ENCODE data around the gene CSGALNACT2. TPM values are rescaled to one million over a fixed set of nuclear protein-coding genes. Genes with fewer than 3 reads are reported as not detected.
"Not testable (repeated sequence)": the region's sequence is repeated elsewhere in the genome, so short reads cannot be mapped to it uniquely, and the experiment has no call there.

CSGALNACT2 gene
- total and polyA plus RNA-seq, 3 experiments from 2014 or later, result 21.0 to 23.7 (median 21.7) TPM

GRCh38 chr10:43145936-43146335, 7.7 kb downstream of the CSGALNACT2 start:
- H3K4me3 ChIP-seq (ENCODE audit: low read length); H3K27me3 ChIP-seq (ENCODE audit: insufficient read depth, low read length, poor library complexity, severe bottlenecking); H3K27me3 Mint-ChIP-seq; POLR2A ChIA-PET; H3K9me3 ChIP-seq (ENCODE audit: low read length); DNase-seq; H3K27ac ChIP-seq (ENCODE audit: low read depth, low read length); H3K9me3 Mint-ChIP-seq; H3K36me3 ChIP-seq (ENCODE audit: insufficient read depth, low read length); CTCF ChIA-PET: not testable (repeated sequence)
- H3K4me1 ChIP-seq (ENCODE audit: insufficient read depth, low read length), result peaks cover 39% of the 10 kb centered on the region
- Mint-ChIP-seq H3K27ac (peak overlapping the region in 4 of 8 donors; percentile 3 to 83 (median 24)), H3K4me3 (peak overlapping the region in 1 of 7 donors; percentile 6), H3K36me3 (peaks cover 2 to 32% (median 12%) of the 10 kb centered on the region in 3 donors), H3K4me1 (peaks cover 72 to 87% (median 85%) of the 10 kb centered on the region in 3 donors)

- no peak overlapping the region for H3K27ac ChIP-seq (ENCODE audit: low read depth, low read length)
- ChIA-PET CTCF (interaction anchor here (1.0 to 1.5 kb wide), 5 partner anchors 13 to 142 kb away, joined by 3 to 4 read pairs (median 3); partner anchors contain the start of gene CSGALNACT2), POLR2A (no interaction called here)
- H3K4me1 ChIP-seq (ENCODE audit: insufficient read depth, low read length), result peaks cover 25% of the 10 kb centered on the region
- Mint-ChIP-seq H3K4me1 (peaks cover 68 to 85% (median 85%) of the 10 kb centered on the region in 3 donors), H3K4me3 (peak overlapping the region in 5 of 7 donors; percentile 22 to 57 (median 40)), H3K27ac (peak overlapping the region in 5 of 8 donors; percentile 10 to 48 (median 17)), H3K36me3 (peaks cover 5 to 30% (median 20%) of the 10 kb centered on the region in 3 donors), H3K27me3 (no peaks in the 10 kb centered on the region), H3K9me3 (no peaks in the 10 kb centered on the region)
- DNase-seq, result no peak
- no peaks in the 10 kb centered on the region for H3K27me3 ChIP-seq (ENCODE audit: insufficient read depth, low read length, poor library complexity, severe bottlenecking)
- H3K36me3 ChIP-seq (ENCODE audit: insufficient read depth, low read length), result no peaks in the 10 kb centered on the region
- no peak overlapping the region for H3K4me3 ChIP-seq (ENCODE audit: low read length)
- peaks cover 3% of the 10 kb centered on the region for H3K9me3 ChIP-seq (ENCODE audit: low read length)
Measured at GRCh38 chr10:43151371-43151770, 13.1 kb downstream of the CSGALNACT2 start.

- POLR2A ChIA-PET, result interaction anchor here (0.7 kb wide), 1 partner anchor 11 kb away, joined by 3 read pairs; no protein-coding TSS in a partner anchor
Measured at GRCh38 chr10:43153901-43154300, 15.7 kb downstream of the CSGALNACT2 start.

GRCh38 chr10:43155221-43155620, 17.0 kb downstream of the CSGALNACT2 start:
- H3K36me3 ChIP-seq (ENCODE audit: insufficient read depth, low read length), result no peaks in the 10 kb centered on the region
- ChIA-PET CTCF (interaction anchor here (1.6 kb wide), 1 partner anchor 10 kb away, joined by 3 read pairs; no protein-coding TSS in a partner anchor), POLR2A (interaction anchor here (1.2 kb wide), 1 partner anchor 16 kb away, joined by 3 read pairs; no protein-coding TSS in a partner anchor)
- Mint-ChIP-seq H3K27ac (peak overlapping the region in 1 of 8 donors; percentile 3), H3K27me3 (no peaks in the 10 kb centered on the region), H3K36me3 (peaks cover 4 to 36% (median 10%) of the 10 kb centered on the region in 3 donors), H3K4me1 (peaks cover 63 to 85% (median 80%) of the 10 kb centered on the region in 3 donors), H3K9me3 (no peaks in the 10 kb centered on the region), H3K4me3 (no peak overlapping the region)
- H3K27ac ChIP-seq (ENCODE audit: low read depth, low read length), result no peak overlapping the region
- no peaks in the 10 kb centered on the region for H3K9me3 ChIP-seq (ENCODE audit: low read length)
- DNase-seq, result no peak
- H3K4me3 ChIP-seq (ENCODE audit: low read length), result no peak overlapping the region
- peaks cover 23% of the 10 kb centered on the region for H3K4me1 ChIP-seq (ENCODE audit: insufficient read depth, low read length)
- H3K27me3 ChIP-seq (ENCODE audit: insufficient read depth, low read length, poor library complexity, severe bottlenecking), result no peaks in the 10 kb centered on the region

More at GRCh38 chr10:43153901-43154300, 15.7 kb downstream of the CSGALNACT2 start:
- H3K9me3 Mint-ChIP-seq, result no peaks in the 10 kb centered on the region
- Histone ChIP-seq H3K27me3 (ENCODE audit: insufficient read depth, low read length, poor library complexity, severe bottlenecking) (no peaks in the 10 kb centered on the region), H3K4me1 (ENCODE audit: insufficient read depth, low read length) (peaks cover 24% of the 10 kb centered on the region), H3K4me3 (ENCODE audit: low read length) (no peak overlapping the region), H3K27ac (ENCODE audit: low read depth, low read length) (no peak overlapping the region), H3K36me3 (ENCODE audit: insufficient read depth, low read length) (no peaks in the 10 kb centered on the region), H3K9me3 (ENCODE audit: low read length) (no peaks in the 10 kb centered on the region)
- no peak overlapping the region for H3K27ac Mint-ChIP-seq
- no peak for DNase-seq
- H3K36me3 Mint-ChIP-seq, result peaks cover 10 to 32% (median 11%) of the 10 kb centered on the region in 3 donors
- CTCF ChIA-PET, result interaction anchor here (1.6 kb wide), 1 partner anchor 12 kb away, joined by 3 read pairs; no protein-coding TSS in a partner anchor
- H3K27me3 Mint-ChIP-seq, result no peaks in the 10 kb centered on the region
- peaks cover 66 to 87% (median 86%) of the 10 kb centered on the region in 3 donors for H3K4me1 Mint-ChIP-seq
- H3K4me3 Mint-ChIP-seq, result no peak overlapping the region

GRCh38 chr10:43155741-43156140, 17.5 kb downstream of the CSGALNACT2 start:
- Histone ChIP-seq H3K27ac (ENCODE audit: low read depth, low read length) (no peak overlapping the region), H3K27me3 (ENCODE audit: insufficient read depth, low read length, poor library complexity, severe bottlenecking) (no peaks in the 10 kb centered on the region), H3K36me3 (ENCODE audit: insufficient read depth, low read length) (no peaks in the 10 kb centered on the region), H3K9me3 (ENCODE audit: low read length) (no peaks in the 10 kb centered on the region), H3K4me1 (ENCODE audit: insufficient read depth, low read length) (peaks cover 18% of the 10 kb centered on the region), H3K4me3 (ENCODE audit: low read length) (no peak overlapping the region)
- ChIA-PET CTCF (no interaction called here), POLR2A (interaction anchor here (1.2 kb wide), 1 partner anchor 17 kb away, joined by 3 read pairs; no protein-coding TSS in a partner anchor)
- Mint-ChIP-seq H3K9me3 (no peaks in the 10 kb centered on the region), H3K36me3 (peaks cover under 1 to 36% (median 11%) of the 10 kb centered on the region in 3 donors), H3K27ac (peak overlapping the region in 1 of 8 donors; percentile 2), H3K27me3 (no peaks in the 10 kb centered on the region), H3K4me1 (peaks cover 59 to 85% (median 77%) of the 10 kb centered on the region in 3 donors), H3K4me3 (no peak overlapping the region)
- no peak for DNase-seq

- Mint-ChIP-seq H3K9me3 (no peaks in the 10 kb centered on the region), H3K27ac (peak overlapping the region in 3 of 8 donors; percentile 5 to 50 (median 22)), H3K4me1 (peaks cover 60 to 85% (median 77%) of the 10 kb centered on the region in 3 donors), H3K27me3 (peaks cover 0 to 1% of the 10 kb centered on the region in 2 donors), H3K36me3 (peaks cover 6 to 47% (median 17%) of the 10 kb centered on the region in 3 donors), H3K4me3 (no peak overlapping the region)
- DNase-seq, result no peak
- H3K27ac ChIP-seq (ENCODE audit: low read depth, low read length), result no peak overlapping the region
- peaks cover 8% of the 10 kb centered on the region for H3K4me1 ChIP-seq (ENCODE audit: insufficient read depth, low read length)
- H3K27me3 ChIP-seq (ENCODE audit: insufficient read depth, low read length, poor library complexity, severe bottlenecking), result no peaks in the 10 kb centered on the region
- CTCF ChIA-PET, result no interaction called here
- H3K36me3 ChIP-seq (ENCODE audit: insufficient read depth, low read length), result peaks cover 6% of the 10 kb centered on the region
- POLR2A ChIA-PET, result interaction anchor here (1.2 kb wide), 1 partner anchor 18 kb away, joined by 3 read pairs; no protein-coding TSS in a partner anchor
- no peaks in the 10 kb centered on the region for H3K9me3 ChIP-seq (ENCODE audit: low read length)
- no peak overlapping the region for H3K4me3 ChIP-seq (ENCODE audit: low read length)
Measured at GRCh38 chr10:43156590-43157341, 18.5 kb downstream of the CSGALNACT2 start.

GRCh38 chr10:43158636-43159035, 20.4 kb downstream of the CSGALNACT2 start:
- peaks cover 0 to 1% of the 10 kb centered on the region in 2 donors for H3K27me3 Mint-ChIP-seq
- no peaks in the 10 kb centered on the region for H3K9me3 ChIP-seq (ENCODE audit: low read length)
- peaks cover 13% of the 10 kb centered on the region for H3K36me3 ChIP-seq (ENCODE audit: insufficient read depth, low read length)
- no peak overlapping the region for H3K27ac ChIP-seq (ENCODE audit: low read depth, low read length)
- ChIA-PET POLR2A (no interaction called here), CTCF (no interaction called here)
- no peak for DNase-seq
- H3K27me3 ChIP-seq (ENCODE audit: insufficient read depth, low read length, poor library complexity, severe bottlenecking), result no peaks in the 10 kb centered on the region
- peaks cover 68 to 84% (median 80%) of the 10 kb centered on the region in 3 donors for H3K4me1 Mint-ChIP-seq
- H3K9me3 Mint-ChIP-seq, result no peaks in the 10 kb centered on the region
- peaks cover 6 to 65% (median 25%) of the 10 kb centered on the region in 3 donors for H3K36me3 Mint-ChIP-seq
- H3K27ac Mint-ChIP-seq, result no peak overlapping the region
- peaks cover 12% of the 10 kb centered on the region for H3K4me1 ChIP-seq (ENCODE audit: insufficient read depth, low read length)
- H3K4me3 ChIP-seq (ENCODE audit: low read length), result no peak overlapping the region
- no peak overlapping the region for H3K4me3 Mint-ChIP-seq

Data from CD8-positive, alpha-beta memory T cell (primary cell).